HG03571 (cell line): ENCODE measurements around the gene POLD1.

ENCODE experiments used
- ATAC-seq: cut with Tn5 transposase; IDR thresholded peaks from one replicate; pipeline ENCODE4 v1.9.1; 2021; ENCODE audit not compliant: unreplicated experiment

Gene POLD1

DNA sequence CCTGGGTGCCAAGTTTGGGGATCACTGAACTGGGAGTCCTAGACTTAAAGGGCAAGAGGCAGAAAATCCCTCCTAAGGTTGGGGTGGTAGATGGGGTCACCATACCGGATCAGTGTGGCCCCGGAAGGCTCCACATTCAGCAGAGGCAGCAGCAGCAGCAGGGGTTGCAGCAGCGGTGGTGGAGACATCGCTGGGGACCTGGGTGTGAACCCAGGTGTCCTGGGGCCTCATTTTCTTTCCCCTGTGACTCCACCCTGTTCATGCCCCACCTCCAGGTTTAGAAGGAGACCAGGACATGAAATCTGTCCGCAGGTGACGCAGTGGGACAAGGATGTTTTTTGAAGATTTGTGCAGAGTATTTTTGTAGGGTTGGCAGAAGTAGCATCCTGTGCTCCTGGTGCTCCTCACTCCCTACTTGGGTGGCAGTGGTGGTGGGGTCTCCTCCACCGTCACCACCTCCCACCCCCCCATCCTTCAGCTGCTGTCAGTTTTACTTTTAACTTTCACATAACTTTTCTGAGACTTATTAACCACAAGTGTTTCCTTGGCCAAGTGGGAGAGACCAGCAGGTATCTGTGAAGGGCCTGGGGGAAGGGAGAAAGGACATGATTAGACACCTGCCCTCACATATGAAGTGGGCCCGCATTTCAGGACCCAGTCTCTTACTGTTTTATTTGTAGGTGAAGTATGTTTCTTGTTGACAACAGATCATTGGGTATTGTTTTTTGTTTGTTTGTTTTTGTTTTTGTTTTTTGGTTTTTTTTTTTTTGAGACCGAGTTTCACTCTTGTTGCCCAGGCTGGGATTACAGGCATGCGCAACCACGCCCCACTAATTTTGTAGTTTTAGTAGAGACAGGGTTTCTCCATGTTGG lies 18.5 kb upstream of the POLD1 start, which contains the start of gene NAPSA:
Gene NAPSA (minus strand): TSS at position 206 of the 873 bp plus-strand sequence. CDS start 18 bp downstream, at position 188.
- no peak for ATAC-seq

- ATAC-seq: no peak
These were observed 15.2 kb upstream of the POLD1 start for GRCh38 chr19:50368649-50369570.

DNA sequence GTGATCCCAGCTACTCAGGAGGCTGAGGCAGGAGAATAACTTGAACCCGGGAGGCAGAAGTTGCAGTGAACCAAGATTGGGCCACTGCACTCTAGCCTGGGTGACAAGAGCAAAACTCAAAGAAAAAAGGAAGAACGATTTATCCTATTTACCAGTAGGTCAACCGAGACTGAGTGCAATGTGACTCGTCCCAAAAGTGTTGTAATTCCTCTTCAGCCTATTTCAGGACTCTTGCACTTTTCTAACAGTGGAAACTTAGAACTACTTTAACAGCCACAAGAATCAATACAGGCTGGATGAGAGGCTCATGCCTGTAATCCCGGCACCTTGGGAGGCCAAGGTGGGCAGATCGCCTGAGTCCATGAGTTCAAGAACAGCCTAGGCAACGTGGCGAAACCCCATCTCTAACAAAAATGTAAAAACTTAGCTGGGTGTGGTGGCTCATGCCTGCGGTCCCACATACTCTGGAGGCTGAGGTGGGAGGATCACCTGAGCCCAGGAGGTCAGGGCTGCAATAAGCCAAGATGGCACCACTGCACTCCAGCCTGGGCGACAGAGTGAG lies 12.2 kb upstream of the POLD1 start:
- no peak for ATAC-seq

DNA sequence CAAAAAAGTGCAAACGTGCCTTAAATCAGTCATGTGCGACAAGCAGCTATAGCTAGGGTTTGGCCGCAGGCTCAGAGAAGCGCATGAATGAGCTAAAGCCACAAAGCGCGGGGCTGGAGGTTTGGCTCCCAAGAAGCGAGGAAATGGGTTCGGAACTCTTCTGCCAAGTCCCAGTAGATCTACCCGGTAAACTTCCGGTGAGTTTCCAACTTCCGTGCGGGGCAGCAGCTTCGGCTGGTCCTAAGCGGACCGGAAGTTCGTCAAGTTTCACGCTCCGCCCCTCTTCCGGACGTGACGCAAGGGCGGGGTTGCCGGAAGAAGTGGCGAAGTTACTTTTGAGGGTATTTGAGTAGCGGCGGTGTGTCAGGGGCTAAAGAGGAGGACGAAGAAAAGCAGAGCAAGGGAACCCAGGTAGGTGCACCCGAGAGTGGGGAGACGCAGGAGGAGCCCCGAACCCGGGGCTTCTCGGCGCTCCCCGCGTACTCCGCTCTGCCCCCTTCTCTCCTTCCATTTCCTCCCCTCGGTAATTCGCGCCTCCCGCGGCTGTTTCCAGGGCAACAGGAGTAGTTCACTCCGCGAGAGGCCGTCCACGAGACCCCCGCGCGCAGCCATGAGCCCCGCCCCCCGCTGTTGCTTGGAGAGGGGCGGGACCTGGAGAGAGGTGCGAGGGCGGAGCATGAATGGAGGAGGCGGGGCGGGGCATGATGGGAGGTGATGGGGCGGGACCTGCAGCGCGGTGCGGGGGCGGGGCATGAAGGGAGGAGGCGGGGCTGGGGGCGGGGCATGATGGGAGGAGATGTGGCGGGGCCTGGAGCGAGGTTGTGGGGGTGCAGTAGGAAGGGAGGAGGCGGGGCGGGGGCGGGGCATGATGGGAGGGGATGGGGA lies 7.7 kb upstream of the POLD1 start, which contains the start of gene NR1H2:
Gene NR1H2 (plus strand): TSS at position 292 of the 885 bp plus-strand sequence. CDS start 1,149 bp downstream, outside the sequence.
- ATAC-seq: peak; percentile 69

- peak; percentile 10 for ATAC-seq
These were observed 7.1 kb upstream of the POLD1 start for GRCh38 chr19:50377051-50377461.

- ATAC-seq: no peak
These were observed 6.6 kb upstream of the POLD1 start for GRCh38 chr19:50377517-50377916.

DNA sequence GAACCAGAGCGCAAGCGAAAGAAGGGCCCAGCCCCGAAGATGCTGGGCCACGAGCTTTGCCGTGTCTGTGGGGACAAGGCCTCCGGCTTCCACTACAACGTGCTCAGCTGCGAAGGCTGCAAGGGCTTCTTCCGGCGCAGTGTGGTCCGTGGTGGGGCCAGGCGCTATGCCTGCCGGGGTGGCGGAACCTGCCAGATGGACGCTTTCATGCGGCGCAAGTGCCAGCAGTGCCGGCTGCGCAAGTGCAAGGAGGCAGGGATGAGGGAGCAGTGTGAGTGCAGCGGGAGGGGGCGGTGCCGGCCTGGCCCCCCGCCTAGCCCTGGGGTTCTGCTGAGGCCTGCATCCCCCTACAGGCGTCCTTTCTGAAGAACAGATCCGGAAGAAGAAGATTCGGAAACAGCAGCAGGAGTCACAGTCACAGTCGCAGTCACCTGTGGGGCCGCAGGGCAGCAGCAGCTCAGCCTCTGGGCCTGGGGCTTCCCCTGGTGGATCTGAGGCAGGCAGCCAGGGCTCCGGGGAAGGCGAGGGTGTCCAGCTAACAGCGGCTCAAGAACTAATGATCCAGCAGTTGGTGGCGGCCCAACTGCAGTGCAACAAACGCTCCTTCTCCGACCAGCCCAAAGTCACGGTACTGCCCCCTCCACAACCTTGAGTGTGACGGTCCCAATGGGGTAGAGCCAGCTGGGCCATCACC lies 5.8 kb upstream of the POLD1 start:
- ATAC-seq: no peak

DNA sequence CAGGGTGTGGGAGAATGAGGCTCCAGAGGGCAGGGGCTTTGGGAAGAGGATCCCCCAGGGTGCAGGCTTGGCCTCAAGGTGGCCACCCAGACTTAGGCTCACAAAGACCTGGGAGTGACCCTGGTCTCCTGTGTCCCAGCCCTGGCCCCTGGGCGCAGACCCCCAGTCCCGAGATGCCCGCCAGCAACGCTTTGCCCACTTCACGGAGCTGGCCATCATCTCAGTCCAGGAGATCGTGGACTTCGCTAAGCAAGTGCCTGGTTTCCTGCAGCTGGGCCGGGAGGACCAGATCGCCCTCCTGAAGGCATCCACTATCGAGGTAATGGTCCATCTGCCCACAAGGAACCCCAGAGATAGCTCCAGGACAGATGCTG lies 5.3 kb upstream of the POLD1 start:
- no peak for ATAC-seq

- no peak for ATAC-seq
These were observed 4.5 kb upstream of the POLD1 start for GRCh38 chr19:50379602-50380001.

GRCh38 chr19:50380137-50380536 lies 4.0 kb upstream of the POLD1 start:
- ATAC-seq: no peak

DNA sequence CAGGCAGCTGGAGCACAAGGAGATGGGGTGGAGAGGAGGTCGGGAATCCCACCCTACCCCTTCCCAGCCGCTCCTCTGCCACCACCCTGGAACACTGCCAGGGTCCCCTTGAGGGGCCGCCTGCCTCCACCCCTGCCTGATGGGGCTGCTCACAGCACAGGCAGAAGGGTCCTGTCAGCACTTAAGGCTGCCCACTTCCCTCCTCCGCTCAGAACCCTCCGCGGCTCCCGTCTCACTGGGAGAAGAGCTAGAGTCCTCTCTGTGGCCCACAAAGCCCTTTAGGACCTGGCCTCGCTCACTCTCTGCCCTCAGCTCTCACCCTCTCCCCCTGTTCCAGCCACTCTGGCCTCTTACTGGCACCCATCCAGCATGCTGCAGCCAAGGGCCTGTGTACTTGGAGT lies 3.4 kb upstream of the POLD1 start:
- ATAC-seq: no peak

DNA sequence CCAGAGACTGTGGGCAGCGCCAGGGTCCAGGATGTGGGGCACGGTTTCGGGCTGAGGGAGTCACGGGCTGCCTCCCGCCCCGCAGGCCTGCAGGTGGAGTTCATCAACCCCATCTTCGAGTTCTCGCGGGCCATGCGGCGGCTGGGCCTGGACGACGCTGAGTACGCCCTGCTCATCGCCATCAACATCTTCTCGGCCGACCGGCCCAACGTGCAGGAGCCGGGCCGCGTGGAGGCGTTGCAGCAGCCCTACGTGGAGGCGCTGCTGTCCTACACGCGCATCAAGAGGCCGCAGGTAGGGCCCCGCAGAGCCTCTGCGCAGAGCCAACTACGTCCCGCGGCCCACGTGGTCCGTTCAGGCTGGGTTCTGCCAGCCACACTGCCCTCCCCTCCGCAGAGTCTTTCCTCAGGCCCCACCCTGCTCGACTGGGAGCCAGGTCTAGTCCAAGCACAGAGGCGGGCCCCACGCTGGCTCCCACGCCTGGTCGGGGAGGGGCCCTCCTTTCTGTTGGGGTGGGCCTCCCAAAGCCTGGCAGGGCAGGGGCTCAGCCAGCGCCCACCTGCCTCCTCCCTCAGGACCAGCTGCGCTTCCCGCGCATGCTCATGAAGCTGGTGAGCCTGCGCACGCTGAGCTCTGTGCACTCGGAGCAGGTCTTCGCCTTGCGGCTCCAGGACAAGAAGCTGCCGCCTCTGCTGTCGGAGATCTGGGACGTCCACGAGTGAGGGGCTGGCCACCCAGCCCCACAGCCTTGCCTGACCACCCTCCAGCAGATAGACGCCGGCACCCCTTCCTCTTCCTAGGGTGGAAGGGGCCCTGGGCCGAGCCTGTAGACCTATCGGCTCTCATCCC lies 2.0 kb upstream of the POLD1 start:
- no peak for ATAC-seq

DNA sequence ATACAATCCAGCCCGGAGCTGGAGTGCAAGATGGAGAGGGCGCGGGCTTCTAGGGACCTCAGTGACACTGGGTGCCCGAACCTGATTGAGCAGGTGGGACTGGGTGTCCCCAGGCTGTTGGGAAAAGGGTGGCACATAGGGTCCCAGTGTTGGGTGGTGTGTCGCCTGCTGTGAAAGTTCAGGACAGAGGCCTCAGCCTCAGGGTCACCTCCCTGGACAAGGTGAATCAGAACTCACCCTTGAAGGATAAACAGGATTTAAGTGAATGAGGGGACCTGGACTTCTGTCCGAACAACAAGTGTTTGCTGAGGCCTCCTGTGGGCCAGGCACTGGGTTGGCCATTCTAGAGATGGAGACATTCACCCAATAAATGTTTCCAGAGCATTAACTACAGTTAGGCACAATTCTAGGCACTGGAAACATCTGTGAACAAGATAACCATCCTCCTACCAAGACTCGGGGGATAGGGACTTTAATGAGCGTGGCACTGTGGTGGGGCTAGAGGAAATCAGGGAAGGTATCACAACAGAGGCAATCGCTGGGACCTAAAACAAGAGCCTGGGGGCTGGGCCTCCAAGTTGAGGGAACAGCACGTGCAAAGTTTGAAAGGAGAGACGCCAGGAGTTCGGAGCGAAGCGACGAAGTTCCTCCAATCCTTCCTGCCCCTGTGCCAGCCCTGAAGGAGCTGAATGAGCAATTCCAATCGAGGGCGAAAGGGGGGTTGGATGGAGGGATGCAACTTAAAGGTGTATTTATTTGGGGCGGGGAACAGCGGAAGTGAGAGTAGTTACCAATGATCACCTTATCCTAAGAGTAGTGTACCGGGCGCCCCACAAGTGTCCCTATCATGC lies 921 bp upstream of the POLD1 start:
- peak; percentile 1 for ATAC-seq

- no peak for ATAC-seq
These were observed 763 bp downstream of the POLD1 start for GRCh38 chr19:50384685-50385535.

- no peak for ATAC-seq
These were observed 3.2 kb downstream of the POLD1 start for GRCh38 chr19:50387176-50387867.

GRCh38 chr19:50387868-50388245 lies 3.7 kb downstream of the POLD1 start:
- no peak for ATAC-seq
